ENCODE measurements around the gene POMC. TPM values are rescaled to one million over a fixed set of nuclear protein-coding genes. Genes with fewer than 3 reads are reported as not detected.

The POMC gene
- total and polyA plus RNA-seq, 2 experiments from 2014 or later: 4.4 to 6.0 TPM

DNA sequence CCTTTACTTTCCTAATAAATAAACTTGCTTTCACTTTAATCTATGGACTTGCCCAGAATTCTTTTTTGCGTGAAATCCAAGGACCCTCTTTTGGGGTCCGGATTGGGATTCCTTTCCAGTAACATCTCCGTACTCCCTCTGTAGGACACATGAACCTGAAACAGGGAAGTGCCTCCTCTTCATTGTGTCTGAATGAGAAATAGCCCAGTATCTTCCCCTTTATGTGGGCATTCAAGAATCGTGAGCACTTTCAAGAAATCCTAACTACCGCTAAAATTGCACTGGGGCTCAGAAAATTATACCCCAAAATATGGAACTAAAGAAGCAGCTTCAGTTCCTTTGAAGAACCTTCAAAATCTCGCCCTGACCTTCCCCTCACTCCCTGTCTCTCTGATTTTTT lies 7.8 kb upstream of the POMC start:
- Histone ChIP-seq H2AFZ (no peak overlapping the region), H3K27ac (no peak overlapping the region), H3K4me1 (ENCODE audit: insufficient read depth) (no peaks in the 10 kb centered on the region), H4K20me1 (ENCODE audit: insufficient read depth, poor library complexity, severe bottlenecking) (no peaks in the 10 kb centered on the region), H3K27me3 (peaks cover under 1% of the 10 kb centered on the region), H3K79me2 (no peaks in the 10 kb centered on the region), H3K9me2 (replicated peaks; ENCODE audit: insufficient read depth) (no peaks in the 10 kb centered on the region), H3K36me3 (replicated peaks; ENCODE audit: insufficient read depth, low read depth) (no peaks in the 10 kb centered on the region), H3K9me3 (ENCODE audit: low read depth) (no peaks in the 10 kb centered on the region), H3K4me3 (no peak overlapping the region), H3K4me2 (no peak overlapping the region)
- 88% methylated on average over 6 of the region's 6 CpGs for WGBS (ENCODE audit: low lambda C conversion rate, missing lambda C conversion rate)
- no peak for DNase-seq (ENCODE audit: low spot score)
- TF ChIP-seq, protein P1, sequence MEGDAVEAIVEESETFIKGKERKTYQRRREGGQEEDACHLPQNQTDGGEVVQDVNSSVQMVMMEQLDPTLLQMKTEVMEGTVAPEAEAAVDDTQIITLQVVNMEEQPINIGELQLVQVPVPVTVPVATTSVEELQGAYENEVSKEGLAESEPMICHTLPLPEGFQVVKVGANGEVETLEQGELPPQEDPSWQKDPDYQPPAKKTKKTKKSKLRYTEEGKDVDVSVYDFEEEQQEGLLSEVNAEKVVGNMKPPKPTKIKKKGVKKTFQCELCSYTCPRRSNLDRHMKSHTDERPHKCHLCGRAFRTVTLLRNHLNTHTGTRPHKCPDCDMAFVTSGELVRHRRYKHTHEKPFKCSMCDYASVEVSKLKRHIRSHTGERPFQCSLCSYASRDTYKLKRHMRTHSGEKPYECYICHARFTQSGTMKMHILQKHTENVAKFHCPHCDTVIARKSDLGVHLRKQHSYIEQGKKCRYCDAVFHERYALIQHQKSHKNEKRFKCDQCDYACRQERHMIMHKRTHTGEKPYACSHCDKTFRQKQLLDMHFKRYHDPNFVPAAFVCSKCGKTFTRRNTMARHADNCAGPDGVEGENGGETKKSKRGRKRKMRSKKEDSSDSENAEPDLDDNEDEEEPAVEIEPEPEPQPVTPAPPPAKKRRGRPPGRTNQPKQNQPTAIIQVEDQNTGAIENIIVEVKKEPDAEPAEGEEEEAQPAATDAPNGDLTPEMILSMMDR (IDR thresholded peaks at IDR 0.05; ENCODE audit: poor library complexity): no peak
- TF ChIP-seq EZH2 (IDR thresholded peaks at IDR 0.05; ENCODE audit: borderline replicate concordance) (no peak), EZH2phosphoT487 (IDR thresholded peaks at IDR 0.05; ENCODE audit: low read depth, severe bottlenecking, unreplicated experiment) (no peak)

DNA sequence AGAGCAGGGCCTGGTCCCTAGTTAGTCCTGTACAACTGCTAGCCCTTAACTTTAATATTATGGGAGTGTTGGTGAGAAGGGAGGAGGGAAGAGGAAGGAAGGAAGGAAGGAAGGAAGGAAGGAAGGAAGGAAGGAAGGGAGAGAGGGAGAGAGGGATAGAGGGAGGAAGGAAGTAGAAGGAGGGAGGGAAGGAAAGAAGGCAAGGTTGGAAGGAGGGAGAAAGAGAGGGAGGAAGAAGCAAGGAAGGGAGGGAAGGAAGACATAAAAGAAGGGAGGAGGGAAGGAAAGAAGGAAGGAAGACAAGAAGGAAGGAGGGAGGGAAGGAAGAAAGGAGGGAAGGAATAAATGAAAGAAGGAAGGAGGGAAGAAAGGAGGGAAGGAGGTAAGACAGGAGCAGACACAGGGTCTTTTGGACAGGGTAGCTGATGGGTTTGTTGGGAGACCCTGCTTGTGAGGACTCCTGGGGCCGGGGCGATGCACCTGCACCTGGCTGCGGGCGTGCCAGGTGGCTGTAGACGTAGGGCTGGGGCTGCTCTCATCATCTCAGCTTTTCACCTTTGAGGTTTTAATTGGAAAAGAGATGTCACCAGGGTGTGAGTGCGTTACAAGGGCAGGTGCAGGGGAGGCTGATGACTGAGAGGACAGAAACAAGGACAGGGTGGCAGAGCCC lies 5.9 kb upstream of the POMC start:
- TF ChIP-seq, protein P1 (IDR thresholded peaks at IDR 0.05; ENCODE audit: poor library complexity): no peak
- no peak for TF ChIP-seq EZH2 (IDR thresholded peaks at IDR 0.05; ENCODE audit: borderline replicate concordance)
- TF ChIP-seq EZH2phosphoT487 (IDR thresholded peaks at IDR 0.05; ENCODE audit: low read depth, severe bottlenecking, unreplicated experiment): no peak
- WGBS (ENCODE audit: low lambda C conversion rate, missing lambda C conversion rate): 88% methylated on average over 6 of the region's 6 CpGs
- Histone ChIP-seq H3K4me3 (no peak overlapping the region), H3K27me3 (peaks cover 16% of the 10 kb centered on the region), H4K20me1 (ENCODE audit: insufficient read depth, poor library complexity, severe bottlenecking) (no peaks in the 10 kb centered on the region), H2AFZ (no peak overlapping the region), H3K79me2 (no peaks in the 10 kb centered on the region), H3K9me2 (replicated peaks; ENCODE audit: insufficient read depth) (no peaks in the 10 kb centered on the region), H3K27ac (no peak overlapping the region), H3K9me3 (ENCODE audit: low read depth) (no peaks in the 10 kb centered on the region), H3K4me2 (no peak overlapping the region), H3K4me1 (ENCODE audit: insufficient read depth) (no peaks in the 10 kb centered on the region), H3K36me3 (replicated peaks; ENCODE audit: insufficient read depth, low read depth) (no peaks in the 10 kb centered on the region)
- no peak for DNase-seq (ENCODE audit: low spot score)

DNA sequence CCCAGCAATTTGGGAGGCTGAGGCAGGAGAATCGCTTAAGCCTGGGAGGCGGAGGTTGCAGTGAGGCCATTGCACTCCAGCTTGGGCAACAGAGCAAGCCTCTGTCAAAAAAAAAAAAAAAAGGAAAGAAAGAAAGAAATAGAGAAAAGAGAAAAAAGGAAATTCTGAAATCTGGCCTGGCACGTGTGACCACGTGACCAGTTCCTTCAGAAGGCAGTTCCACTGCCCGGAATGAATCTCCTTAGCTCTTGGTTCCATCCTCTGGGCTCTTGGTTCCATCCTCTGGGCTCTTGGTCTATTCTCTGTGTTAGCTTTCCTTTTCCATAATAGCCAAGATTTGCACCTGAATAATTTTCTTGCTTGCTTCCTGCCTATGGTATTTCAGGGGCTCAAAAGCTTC lies 5.3 kb upstream of the POMC start:
- Histone ChIP-seq H4K20me1 (ENCODE audit: insufficient read depth, poor library complexity, severe bottlenecking) (no peaks in the 10 kb centered on the region), H2AFZ (no peak overlapping the region), H3K4me2 (no peak overlapping the region), H3K9me2 (replicated peaks; ENCODE audit: insufficient read depth) (no peaks in the 10 kb centered on the region), H3K9me3 (ENCODE audit: low read depth) (no peaks in the 10 kb centered on the region), H3K79me2 (no peaks in the 10 kb centered on the region), H3K27me3 (peaks cover 22% of the 10 kb centered on the region), H3K36me3 (replicated peaks; ENCODE audit: insufficient read depth, low read depth) (no peaks in the 10 kb centered on the region), H3K4me1 (ENCODE audit: insufficient read depth) (peaks cover under 1% of the 10 kb centered on the region), H3K4me3 (no peak overlapping the region), H3K27ac (no peak overlapping the region)
- 94% methylated on average over 5 of the region's 5 CpGs for WGBS (ENCODE audit: low lambda C conversion rate, missing lambda C conversion rate)
- TF ChIP-seq EZH2phosphoT487 (IDR thresholded peaks at IDR 0.05; ENCODE audit: low read depth, severe bottlenecking, unreplicated experiment): no peak
- TF ChIP-seq, protein P1 (IDR thresholded peaks at IDR 0.05; ENCODE audit: poor library complexity): no peak
- TF ChIP-seq EZH2 (IDR thresholded peaks at IDR 0.05; ENCODE audit: borderline replicate concordance): no peak
- DNase-seq (ENCODE audit: low spot score): no peak

Measured in hepatocyte (in vitro differentiated cells).